ENCODE results near the gene SS18L1. TPM values are rescaled to one million over a fixed set of nuclear protein-coding genes. Genes with fewer than 3 reads are reported as not detected.

Gene SS18L1
- polyA plus RNA-seq, 1 donor, result 17.8 TPM

- no peak for DNase-seq
Observed at GRCh38 chr20:62215020-62215990, 71.7 kb downstream of the SS18L1 start.

- DNase-seq, result no peak
Observed at GRCh38 chr20:62215991-62216635, 72.5 kb downstream of the SS18L1 start.

GRCh38 chr20:62216636-62217566 lies 73.3 kb downstream of the SS18L1 start:
- no peak for DNase-seq

GRCh38 chr20:62217913-62218773 lies 74.6 kb downstream of the SS18L1 start:
- no peak for DNase-seq

GRCh38 chr20:62219101-62219991 lies 75.8 kb downstream of the SS18L1 start:
- DNase-seq, result no peak

GRCh38 chr20:62219992-62220665 lies 76.6 kb downstream of the SS18L1 start, which contains the start of gene HRH3:
Gene HRH3 (minus strand): TSS chr20:62220278. CDS start chr20:62219970, 308 bp downstream.
- peak; percentile 54 for DNase-seq

- no peak for DNase-seq
Observed at GRCh38 chr20:62220666-62221568, 77.3 kb downstream of the SS18L1 start.

- DNase-seq, result no peak
Observed at GRCh38 chr20:62222266-62222850, 78.8 kb downstream of the SS18L1 start.

- DNase-seq, result no peak
Observed at GRCh38 chr20:62222972-62223371, 79.4 kb downstream of the SS18L1 start.

GRCh38 chr20:62223571-62223970 lies 80.0 kb downstream of the SS18L1 start:
- DNase-seq, result no peak

- no peak for DNase-seq
Observed at GRCh38 chr20:62224113-62224855, 80.7 kb downstream of the SS18L1 start.

- DNase-seq, result no peak
Observed at GRCh38 chr20:62225026-62225425, 81.5 kb downstream of the SS18L1 start.

- no peak for DNase-seq
Observed at GRCh38 chr20:62225820-62226635, 82.5 kb downstream of the SS18L1 start.

- no peak for DNase-seq
Observed at GRCh38 chr20:62226707-62227590, 83.4 kb downstream of the SS18L1 start.

- DNase-seq, result no peak
Observed at GRCh38 chr20:62227591-62227976, 84.0 kb downstream of the SS18L1 start.
